ENCODE data around the gene NVL.
A peak's percentile ranks its signal among the peaks of the same experiment; 100 is the strongest.

Gene NVL

GRCh38 chr1:224287714-224288113, 42.3 kb downstream of the NVL start:
- H3K4me3 ChIP-seq (ENCODE audit: low read depth, low read length) = no peak overlapping the region
- H3K27ac ChIP-seq = no peak overlapping the region
- H3K9me3 ChIP-seq (ENCODE audit: severe bottlenecking) = no peaks in the 10 kb centered on the region
- H3K36me3 ChIP-seq = peaks cover 9% of the 10 kb centered on the region
- TF ChIP-seq CTCF (IDR thresholded peaks at IDR 0.05; ENCODE audit: low read depth, low read length) = no peak
- no peaks in the 10 kb centered on the region for H3K27me3 ChIP-seq (ENCODE audit: insufficient read depth, low read depth, severe bottlenecking)
- DNase-seq = no peak

GRCh38 chr1:224282140-224282539, 47.8 kb downstream of the NVL start:
- TF ChIP-seq CTCF (IDR thresholded peaks at IDR 0.05; ENCODE audit: low read depth, low read length) = no peak
- H3K27ac ChIP-seq = no peak overlapping the region

GRCh38 chr1:224276771-224277487, 53.0 kb downstream of the NVL start:
- no peaks in the 10 kb centered on the region for H3K27me3 ChIP-seq (ENCODE audit: insufficient read depth, low read depth, severe bottlenecking)
- H3K4me3 ChIP-seq (ENCODE audit: low read depth, low read length) = no peak overlapping the region
- peak overlapping the region; percentile 74 for H3K27ac ChIP-seq
- H3K36me3 ChIP-seq = no peaks in the 10 kb centered on the region; the same call in 1 of the 2 replicates
- no peak for TF ChIP-seq CTCF (IDR thresholded peaks at IDR 0.05; ENCODE audit: low read depth, low read length)
- H3K9me3 ChIP-seq (ENCODE audit: severe bottlenecking) = no peaks in the 10 kb centered on the region
- no peak for DNase-seq

More at GRCh38 chr1:224282140-224282539, 47.8 kb downstream of the NVL start:
- H3K9me3 ChIP-seq (ENCODE audit: severe bottlenecking) = no peaks in the 10 kb centered on the region
- H3K36me3 ChIP-seq = peaks cover 5% of the 10 kb centered on the region; the same call in 1 of the 2 replicates
- no peak for DNase-seq
- no peaks in the 10 kb centered on the region for H3K27me3 ChIP-seq (ENCODE audit: insufficient read depth, low read depth, severe bottlenecking)
- no peak overlapping the region for H3K4me3 ChIP-seq (ENCODE audit: low read depth, low read length)

GRCh38 chr1:224274970-224275626, 54.9 kb downstream of the NVL start:
- no peaks in the 10 kb centered on the region; the same call in 1 of the 2 replicates for H3K36me3 ChIP-seq

GRCh38 chr1:224273641-224274040, 56.3 kb downstream of the NVL start:
- Histone ChIP-seq H3K36me3 (no peaks in the 10 kb centered on the region; the same call in 1 of the 2 replicates), H3K27ac (no peak overlapping the region), H3K27me3 (ENCODE audit: insufficient read depth, low read depth, severe bottlenecking) (no peaks in the 10 kb centered on the region), H3K4me3 (ENCODE audit: low read depth, low read length) (no peak overlapping the region), H3K9me3 (ENCODE audit: severe bottlenecking) (no peaks in the 10 kb centered on the region)
- no peak for TF ChIP-seq CTCF (IDR thresholded peaks at IDR 0.05; ENCODE audit: low read depth, low read length)
- DNase-seq = no peak

More at GRCh38 chr1:224274970-224275626, 54.9 kb downstream of the NVL start:
- no peak for DNase-seq
- H3K27ac ChIP-seq = no peak overlapping the region
- H3K27me3 ChIP-seq (ENCODE audit: insufficient read depth, low read depth, severe bottlenecking) = no peaks in the 10 kb centered on the region
- no peak overlapping the region for H3K4me3 ChIP-seq (ENCODE audit: low read depth, low read length)
- no peak for TF ChIP-seq CTCF (IDR thresholded peaks at IDR 0.05; ENCODE audit: low read depth, low read length)
- H3K9me3 ChIP-seq (ENCODE audit: severe bottlenecking) = no peaks in the 10 kb centered on the region

All from WERI-Rb-1 (cell line).